Measurements from ENCODE around the gene CDC27.

DNA sequence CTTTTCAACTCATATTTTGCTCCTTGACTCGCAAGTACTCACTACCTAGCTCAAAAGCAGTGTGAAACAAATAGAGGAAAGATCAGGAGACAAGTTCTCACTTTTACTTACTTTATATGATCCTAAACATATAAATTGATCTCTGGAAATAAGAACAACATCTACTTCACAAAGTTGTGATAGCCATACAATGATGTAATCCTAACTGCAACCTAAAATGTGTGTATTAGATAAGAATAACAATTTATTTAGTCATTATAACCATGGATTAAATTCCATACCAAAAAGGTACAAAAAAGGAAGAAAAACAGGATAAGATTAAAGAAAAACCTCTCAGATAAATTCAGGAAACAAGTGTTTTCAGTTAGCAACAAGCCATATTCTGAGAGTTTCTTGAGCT is 103.4 kb downstream of the CDC27 start:
- TF ChIP-seq EZH2 (IDR thresholded peaks at IDR 0.05; ENCODE audit: borderline replicate concordance, low read depth, low read length, severe bottlenecking) (no peak), CTCF (IDR thresholded peaks at IDR 0.05; ENCODE audit: borderline replicate concordance, extremely low read depth, low read length, poor library complexity, severe bottlenecking) (no peak)
